IMR-90 (cell line): ENCODE results near the gene NBPF1.
"Not testable (repeated sequence)": the region's sequence is repeated elsewhere in the genome, so short reads cannot be mapped to it uniquely, and the experiment has no call there.

Experiments
- CHD1 ChIP-seq: IDR thresholded peaks from 2 replicates; pipeline ENCODE4 v1.6.1; 2012; ENCODE audit warnings: low read depth, low read length, improper control_type of control experiment
- FOS ChIP-seq: fragments of 150-350 bp; IDR thresholded peaks from 2 replicates; pipeline ENCODE4 v1.6.1; 2016; ENCODE audit warnings: low read depth, low read length
- MAFK ChIP-seq: IDR thresholded peaks from 2 replicates; pipeline ENCODE4 v1.6.1; 2012; ENCODE audit warnings: low read depth, low read length, improper control_type of control experiment
- MAZ ChIP-seq: IDR thresholded peaks from 2 replicates; pipeline ENCODE4 v1.6.1; 2012; ENCODE audit warnings: low read depth, mild to moderate bottlenecking, low read length, improper control_type of control experiment, moderate library complexity, borderline replicate concordance
- MXI1 ChIP-seq: IDR thresholded peaks from 2 replicates; pipeline ENCODE4 v1.6.1; 2012; ENCODE audit warnings: low read depth, mild to moderate bottlenecking, low read length, moderate library complexity, borderline replicate concordance
- NFE2L2 ChIP-seq: fragments of 150-350 bp; IDR thresholded peaks from 2 replicates; pipeline ENCODE4 v1.6.1; 2016; ENCODE audit warnings: low read depth, mild to moderate bottlenecking, low read length
- POLR2A ChIP-seq: IDR thresholded peaks from 2 replicates; pipeline ENCODE4 v1.6.1; 2012; ENCODE audit warnings: mild to moderate bottlenecking, low read depth, low read length
- RAD21 ChIP-seq: IDR thresholded peaks from 2 replicates; pipeline ENCODE4 v1.6.1; 2012; ENCODE audit warnings: low read length, improper control_type of control experiment
- RCOR1 ChIP-seq: IDR thresholded peaks from 2 replicates; pipeline ENCODE4 v1.6.1; 2012; ENCODE audit warnings: mild to moderate bottlenecking, low read length, improper control_type of control experiment; ENCODE audit not compliant: insufficient replicate concordance
- RFX5 ChIP-seq: IDR thresholded peaks from 2 replicates; pipeline ENCODE4 v1.8.0; 2012; ENCODE audit warnings: low read depth, mild to moderate bottlenecking, low read length, moderate library complexity
- SMC3 ChIP-seq: fragments of 150-350 bp; IDR thresholded peaks from 2 replicates; pipeline ENCODE4 v1.6.1; 2016; ENCODE audit warnings: low read depth, mild to moderate bottlenecking, antibody characterized with exemption, low read length, moderate library complexity
- TF ChIP-seq, protein P1 (sequence below): conservative IDR thresholded peaks from 2 replicates; pipeline ENCODE4 v1.5.1; 2012; ENCODE audit warnings: mild to moderate bottlenecking, low read depth, low read length, improper control_type of control experiment
- TF ChIP-seq, protein P2 (sequence below): fragments of 150-350 bp; IDR thresholded peaks from 2 replicates; pipeline ENCODE4 v1.6.1; 2017; ENCODE audit warnings: mild to moderate bottlenecking, antibody characterized with exemption, low read length, low read depth

DNA sequence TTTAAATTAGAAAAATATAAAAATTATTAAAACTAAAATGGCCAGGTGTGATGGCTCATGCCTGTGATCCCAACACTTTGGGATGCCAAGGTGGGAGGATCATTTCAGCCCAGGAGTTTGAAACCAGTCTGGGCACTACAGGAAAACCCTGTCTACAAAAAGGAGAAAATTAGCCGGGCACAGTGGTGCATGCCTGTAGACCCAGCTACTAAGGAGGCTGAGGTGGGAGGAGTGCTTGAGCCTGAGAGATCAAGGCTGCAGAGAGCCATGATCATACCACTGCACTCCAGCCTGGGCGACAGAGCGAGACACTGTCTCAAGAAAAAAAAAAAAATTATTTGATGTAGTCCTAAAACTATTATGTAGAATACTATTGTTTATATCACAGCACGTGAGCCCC, 3.6 kb downstream of the NBPF1 start:
- TF ChIP-seq, protein P1, sequence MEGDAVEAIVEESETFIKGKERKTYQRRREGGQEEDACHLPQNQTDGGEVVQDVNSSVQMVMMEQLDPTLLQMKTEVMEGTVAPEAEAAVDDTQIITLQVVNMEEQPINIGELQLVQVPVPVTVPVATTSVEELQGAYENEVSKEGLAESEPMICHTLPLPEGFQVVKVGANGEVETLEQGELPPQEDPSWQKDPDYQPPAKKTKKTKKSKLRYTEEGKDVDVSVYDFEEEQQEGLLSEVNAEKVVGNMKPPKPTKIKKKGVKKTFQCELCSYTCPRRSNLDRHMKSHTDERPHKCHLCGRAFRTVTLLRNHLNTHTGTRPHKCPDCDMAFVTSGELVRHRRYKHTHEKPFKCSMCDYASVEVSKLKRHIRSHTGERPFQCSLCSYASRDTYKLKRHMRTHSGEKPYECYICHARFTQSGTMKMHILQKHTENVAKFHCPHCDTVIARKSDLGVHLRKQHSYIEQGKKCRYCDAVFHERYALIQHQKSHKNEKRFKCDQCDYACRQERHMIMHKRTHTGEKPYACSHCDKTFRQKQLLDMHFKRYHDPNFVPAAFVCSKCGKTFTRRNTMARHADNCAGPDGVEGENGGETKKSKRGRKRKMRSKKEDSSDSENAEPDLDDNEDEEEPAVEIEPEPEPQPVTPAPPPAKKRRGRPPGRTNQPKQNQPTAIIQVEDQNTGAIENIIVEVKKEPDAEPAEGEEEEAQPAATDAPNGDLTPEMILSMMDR, result not testable (repeated sequence)
- not testable (repeated sequence) for TF ChIP-seq RAD21, RFX5, MAZ, NFE2L2, POLR2A, FOS, MXI1, CHD1, MAFK, SMC3, RCOR1
- TF ChIP-seq, protein P2, sequence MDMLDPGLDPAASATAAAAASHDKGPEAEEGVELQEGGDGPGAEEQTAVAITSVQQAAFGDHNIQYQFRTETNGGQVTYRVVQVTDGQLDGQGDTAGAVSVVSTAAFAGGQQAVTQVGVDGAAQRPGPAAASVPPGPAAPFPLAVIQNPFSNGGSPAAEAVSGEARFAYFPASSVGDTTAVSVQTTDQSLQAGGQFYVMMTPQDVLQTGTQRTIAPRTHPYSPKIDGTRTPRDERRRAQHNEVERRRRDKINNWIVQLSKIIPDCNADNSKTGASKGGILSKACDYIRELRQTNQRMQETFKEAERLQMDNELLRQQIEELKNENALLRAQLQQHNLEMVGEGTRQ, result not testable (repeated sequence)
